Endothelial cell (in vitro differentiated cells): ENCODE measurements around the gene TECPR2. TPM values are rescaled to one million over a fixed set of nuclear protein-coding genes. Genes with fewer than 3 reads are reported as not detected.

Source experiments
- DNase-seq: peaks from one replicate; pipeline ENCODE4 v3.0.0; 2021; ENCODE audit warnings: low spot score
- H3K27ac Mint-ChIP-seq: one replicate; pipeline ENCODE4 v1.8.0; 2021; ENCODE audit warnings: mixed read lengths, inconsistent platforms; ENCODE audit not compliant: unreplicated experiment
- H3K27me3 Mint-ChIP-seq: one replicate; pipeline ENCODE4 v1.8.0; 2021; ENCODE audit warnings: mild to moderate bottlenecking, moderate library complexity, mixed read lengths, inconsistent platforms; ENCODE audit not compliant: unreplicated experiment
- H3K36me3 Mint-ChIP-seq: one replicate; pipeline ENCODE4 v1.8.0; 2021; ENCODE audit warnings: mild to moderate bottlenecking, low read depth, mixed read lengths, inconsistent platforms; ENCODE audit not compliant: unreplicated experiment
- H3K4me1 Mint-ChIP-seq: one replicate; pipeline ENCODE4 v1.8.0; 2021; ENCODE audit warnings: mild to moderate bottlenecking, mixed read lengths, inconsistent platforms; ENCODE audit not compliant: unreplicated experiment
- H3K4me3 Mint-ChIP-seq: one replicate; pipeline ENCODE4 v1.8.0; 2021; ENCODE audit warnings: mild to moderate bottlenecking, mixed read lengths, inconsistent platforms; ENCODE audit not compliant: unreplicated experiment
- H3K9me3 Mint-ChIP-seq: one replicate; pipeline ENCODE4 v1.8.0; 2021; ENCODE audit warnings: mixed read lengths, inconsistent platforms; ENCODE audit not compliant: unreplicated experiment
- CTCF ChIP-seq: fragments of 200-600 bp; sonication (generic); IDR thresholded peaks from one replicate; pipeline ENCODE4 v1.5.0; 2021; ENCODE audit warnings: antibody characterized with exemption; ENCODE audit not compliant: unreplicated experiment
- total RNA-seq: library from RNA; stranded (reverse); fragmentation: NEBNext Ultra II Directional; extraction: Animal tissue kit (Norgen Biotek cat#: 25700); gene quantifications from one replicate; pipeline ENCODE4 v1.2.1, GENCODE V29; 2021; ENCODE audit not compliant: unreplicated experiment

Gene TECPR2
- total RNA-seq, 1 donor from 2014 or later, result 28.9 TPM

- no peak for TF ChIP-seq CTCF
- H3K36me3 Mint-ChIP-seq, result peaks cover 18% of the 10 kb centered on the region
- H3K27me3 Mint-ChIP-seq, result peaks cover 3% of the 10 kb centered on the region
- H3K27ac Mint-ChIP-seq, result no peak overlapping the region
- peaks cover 16% of the 10 kb centered on the region for H3K4me1 Mint-ChIP-seq
- no peaks in the 10 kb centered on the region for H3K9me3 Mint-ChIP-seq
- DNase-seq, result no peak
- H3K4me3 Mint-ChIP-seq, result no peak overlapping the region
These were observed 3.4 kb upstream of the TECPR2 start for GRCh38 chr14:102359341-102359740.

GRCh38 chr14:102360388-102360787 lies 2.4 kb upstream of the TECPR2 start:
- peaks cover 15% of the 10 kb centered on the region for H3K36me3 Mint-ChIP-seq
- H3K27me3 Mint-ChIP-seq, result peaks cover 3% of the 10 kb centered on the region
- H3K4me1 Mint-ChIP-seq, result peaks cover 16% of the 10 kb centered on the region
- no peak for DNase-seq
- no peaks in the 10 kb centered on the region for H3K9me3 Mint-ChIP-seq
- H3K4me3 Mint-ChIP-seq, result no peak overlapping the region
- no peak for TF ChIP-seq CTCF
- H3K27ac Mint-ChIP-seq, result no peak overlapping the region

- H3K4me3 Mint-ChIP-seq, result peak overlapping the region; percentile 95
- H3K27me3 Mint-ChIP-seq, result peaks cover 3% of the 10 kb centered on the region
- no peaks in the 10 kb centered on the region for H3K9me3 Mint-ChIP-seq
- peaks cover 16% of the 10 kb centered on the region for H3K4me1 Mint-ChIP-seq
- no peak for DNase-seq
- peak overlapping the region; percentile 88 for H3K27ac Mint-ChIP-seq
- TF ChIP-seq CTCF, result no peak
- peaks cover 13% of the 10 kb centered on the region for H3K36me3 Mint-ChIP-seq
These were observed 657 bp upstream of the TECPR2 start for GRCh38 chr14:102362084-102362483.

- no peak for DNase-seq
- no peaks in the 10 kb centered on the region for H3K9me3 Mint-ChIP-seq
- no peak for TF ChIP-seq CTCF
- H3K27ac Mint-ChIP-seq, result peak overlapping the region; percentile 67
- H3K36me3 Mint-ChIP-seq, result peaks cover 8% of the 10 kb centered on the region
- peaks cover 16% of the 10 kb centered on the region for H3K4me1 Mint-ChIP-seq
- no peak overlapping the region for H3K4me3 Mint-ChIP-seq
- peaks cover 3% of the 10 kb centered on the region for H3K27me3 Mint-ChIP-seq
These were observed 622 bp downstream of the TECPR2 start for GRCh38 chr14:102363182-102363943.

GRCh38 chr14:102370305-102370809 lies 7.6 kb downstream of the TECPR2 start:
- peaks cover 5% of the 10 kb centered on the region for H3K27me3 Mint-ChIP-seq
- no peak for DNase-seq
- no peak for TF ChIP-seq CTCF
- peaks cover 3% of the 10 kb centered on the region for H3K4me1 Mint-ChIP-seq
- H3K36me3 Mint-ChIP-seq, result no peaks in the 10 kb centered on the region
- no peak overlapping the region for H3K27ac Mint-ChIP-seq
- no peak overlapping the region for H3K4me3 Mint-ChIP-seq
- no peaks in the 10 kb centered on the region for H3K9me3 Mint-ChIP-seq
